Measurements from ENCODE around the gene NOTCH1. TPM values are rescaled to one million over a fixed set of nuclear protein-coding genes. Genes with fewer than 3 reads are reported as not detected.

The NOTCH1 gene
- total and polyA plus RNA-seq, 2 of the 13 experiments (the other 11 are each of a cell fraction or from before 2014, with no cell fraction given), result 0.09 to 0.35 TPM

DNA sequence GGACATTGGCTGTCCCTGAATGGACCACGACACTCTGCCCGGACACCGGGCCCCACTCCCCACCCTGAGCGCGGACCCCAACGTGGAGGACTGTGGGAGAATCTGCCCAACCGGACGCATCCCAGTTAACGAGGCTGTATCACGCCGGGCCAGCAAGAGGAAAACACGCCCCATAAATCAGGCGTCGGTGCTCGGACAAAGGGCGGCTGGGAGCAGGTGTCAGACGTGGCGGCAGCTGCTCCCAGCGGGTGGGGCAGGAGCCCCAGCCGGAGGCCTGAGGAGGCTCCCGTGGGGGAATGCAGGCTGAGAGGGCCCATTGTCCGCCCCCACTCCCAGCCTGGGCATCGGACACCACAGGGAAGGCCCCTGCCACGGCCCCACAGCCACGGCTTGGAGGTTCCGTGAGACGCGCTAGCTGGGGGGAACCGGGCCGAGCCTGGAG is 19.2 kb downstream of the NOTCH1 start:
- in situ Hi-C loops (cut with HindIII; ENCODE audit: extremely low pct_ligation_motif_present, low pct_unique_long_range_greater_than_20kb) (no loop called here), intact Hi-C loops (cut with micrococcal nuclease; ENCODE audit: unreplicated experiment) (no loop called here)
- WGBS (ENCODE audit: low lambda C conversion rate), result no CpG with 5 or more reads among the region's 30 CpGs
- Histone ChIP-seq H3K9ac (ENCODE audit: insufficient read depth, low read depth, low read length) (no peak overlapping the region), H4K20me1 (ENCODE audit: insufficient read depth, low read length) (no peaks in the 10 kb centered on the region), H2AFZ (ENCODE audit: low read length) (no peak overlapping the region), H3K36me3 (replicated peaks in 1 of 2; ENCODE audit: control insufficient read depth in 1 of 2, insufficient read depth in 2 of 2, low read length in 2 of 2) (no peaks in the 10 kb centered on the region), H3K4me3 (replicated peaks in 1 of 3; ENCODE audit: insufficient read depth in 1 of 3, low read depth in 2 of 3, low read length in 3 of 3) (no peak overlapping the region), H3K27me3 (ENCODE audit: control insufficient read depth in 1 of 2, insufficient read depth in 2 of 2, low read length in 2 of 2) (peaks cover 0 to 1% of the 10 kb centered on the region in 2 experiments; a peak in 1 of 5 replicates), H3K4me1 (ENCODE audit: insufficient read depth, low read length) (peaks cover 21% of the 10 kb centered on the region), H3K27ac (ENCODE audit: extremely low read length, insufficient read depth, low read length) (no peak overlapping the region), H3K9me3 (ENCODE audit: low read length) (no peaks in the 10 kb centered on the region), H3K79me2 (ENCODE audit: insufficient read depth, low read length) (no peaks in the 10 kb centered on the region), H3K4me2 (ENCODE audit: low read depth, low read length) (peak overlapping the region; percentile 49; the same call in 1 of the 2 replicates)
- ATAC-seq (peak; percentile 28), DNase-seq (ENCODE audit: low spot score) (no peak), FAIRE-seq (no peak)
- POLR2A ChIA-PET, result no interaction called here
- BruUV-seq (replicated peaks), result no TSS peak
- CTCF ChIA-PET (ENCODE audit: low intra/inter-chr PET ratio, low total read pairs), result no interaction called here
- TF ChIP-seq, protein P1, sequence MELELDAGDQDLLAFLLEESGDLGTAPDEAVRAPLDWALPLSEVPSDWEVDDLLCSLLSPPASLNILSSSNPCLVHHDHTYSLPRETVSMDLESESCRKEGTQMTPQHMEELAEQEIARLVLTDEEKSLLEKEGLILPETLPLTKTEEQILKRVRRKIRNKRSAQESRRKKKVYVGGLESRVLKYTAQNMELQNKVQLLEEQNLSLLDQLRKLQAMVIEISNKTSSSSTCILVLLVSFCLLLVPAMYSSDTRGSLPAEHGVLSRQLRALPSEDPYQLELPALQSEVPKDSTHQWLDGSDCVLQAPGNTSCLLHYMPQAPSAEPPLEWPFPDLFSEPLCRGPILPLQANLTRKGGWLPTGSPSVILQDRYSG (CRISPR knock-in tag; IDR thresholded peaks at IDR 0.05), result no peak
- TF ChIP-seq JUNB (CRISPR knock-in tag; IDR thresholded peaks at IDR 0.05; ENCODE audit: borderline replicate concordance) (no peak), CCAR2 (optimal IDR thresholded peaks at IDR 0.05; ENCODE audit: low read depth, low read length) (no peak), ZBTB7B (CRISPR knock-in tag; IDR thresholded peaks at IDR 0.05) (0 out of 2 replicates have a peak, but pooled peaks have one; percentile 1), SRSF1 (optimal IDR thresholded peaks at IDR 0.05; ENCODE audit: low read depth, low read length) (peak; percentile 66), NONO (IDR thresholded peaks at IDR 0.05) (no peak), NONO (CRISPR knock-in tag; conservative IDR thresholded peaks at IDR 0.05) (0 out of 2 replicates have a peak, but pooled peaks have one; percentile 33), ZSCAN31 (CRISPR knock-in tag; IDR thresholded peaks at IDR 0.05; ENCODE audit: low read depth) (no peak), ZNF230 (CRISPR knock-in tag; IDR thresholded peaks at IDR 0.05) (no peak), BCL6 (CRISPR knock-in tag; IDR thresholded peaks at IDR 0.05) (no peak), ZNF550 (CRISPR knock-in tag; IDR thresholded peaks at IDR 0.05; ENCODE audit: borderline replicate concordance) (no peak), ONECUT2 (CRISPR knock-in tag; IDR thresholded peaks at IDR 0.05) (no peak), ARNT (IDR thresholded peaks at IDR 0.05) (no peak), RCOR2 (CRISPR knock-in tag; IDR thresholded peaks at IDR 0.05) (no peak), ZKSCAN8 (CRISPR knock-in tag; IDR thresholded peaks at IDR 0.05; ENCODE audit: borderline replicate concordance) (no peak), ZNF704 (CRISPR knock-in tag; IDR thresholded peaks at IDR 0.05; ENCODE audit: borderline replicate concordance) (no peak), NAIF1 (CRISPR knock-in tag; IDR thresholded peaks at IDR 0.05; ENCODE audit: borderline replicate concordance) (no peak), ATF7-NPFF (CRISPR knock-in tag; IDR thresholded peaks at IDR 0.05; ENCODE audit: low read depth) (no peak), ZNF446 (CRISPR knock-in tag; IDR thresholded peaks at IDR 0.05) (no peak), ZNF609 (CRISPR knock-in tag; IDR thresholded peaks at IDR 0.05; ENCODE audit: borderline replicate concordance) (no peak), RFX1 (IDR thresholded peaks at IDR 0.05) (no peak)
